ENCODE data around the gene ENOSF1. TPM values are rescaled to one million over a fixed set of nuclear protein-coding genes. Genes with fewer than 3 reads are reported as not detected.
A peak's percentile ranks its signal among the peaks of the same experiment; 100 is the strongest.

The ENOSF1 gene
- total and polyA plus RNA-seq, 2 donors (not counting 1 experiment from before 2014, with no cell fraction given), result 8.2 to 23.3 TPM

DNA sequence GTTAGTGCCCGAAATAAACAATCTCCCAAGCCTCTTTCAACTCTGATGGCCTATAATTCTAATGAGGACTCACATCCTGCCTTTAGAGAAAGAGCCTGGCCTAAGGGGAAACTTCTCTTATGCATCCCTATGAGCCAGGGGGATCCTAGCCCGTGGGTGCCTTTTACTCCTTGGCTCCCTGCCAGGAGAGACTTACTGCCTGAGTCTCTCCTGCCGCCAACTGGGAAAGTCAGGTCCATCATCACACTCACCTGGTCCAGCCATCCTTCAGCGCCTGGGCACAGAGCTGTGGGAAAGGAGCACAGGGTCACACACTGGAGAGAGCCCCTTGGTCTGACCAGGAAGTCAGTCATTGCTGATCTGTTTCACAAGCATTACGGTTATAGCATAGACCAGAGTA, 24.1 kb downstream of the ENOSF1 start:
- Histone ChIP-seq H2AFZ (ENCODE audit: low read length) (no peak overlapping the region), H3K36me3 (ENCODE audit: control insufficient read depth, insufficient read depth, low read length) (peaks cover 10% of the 10 kb centered on the region), H3K4me1 (ENCODE audit: control insufficient read depth, extremely low read depth, insufficient read depth, low read length) (no peaks in the 10 kb centered on the region), H3K4me2 (ENCODE audit: extremely low read depth, insufficient read depth, low read length) (no peak overlapping the region), H3K27ac (ENCODE audit: insufficient read depth, low read length) (no peak overlapping the region), H3K9ac (ENCODE audit: insufficient read depth, low read length) (no peak overlapping the region), H3K9me3 (ENCODE audit: control insufficient read depth, insufficient read depth, low read depth, low read length) (no peaks in the 10 kb centered on the region), H3K4me3 (replicated peaks in 1 of 4; ENCODE audit: control extremely low read depth in 1 of 4, insufficient read depth in 1 of 4, low read depth in 3 of 4, low read length in 4 of 4) (no peak overlapping the region), H4K20me1 (ENCODE audit: control insufficient read depth, extremely low read depth, insufficient read depth, low read length) (no peaks in the 10 kb centered on the region), H3K79me2 (ENCODE audit: control insufficient read depth, insufficient read depth, low read length) (no peaks in the 10 kb centered on the region), H3K27me3 (ENCODE audit: control insufficient read depth, insufficient read depth, low read length) (no peaks in the 10 kb centered on the region)
- DNase-seq (ENCODE audit: low read depth in 2 of 2), result no peak
- TF ChIP-seq, protein P1, sequence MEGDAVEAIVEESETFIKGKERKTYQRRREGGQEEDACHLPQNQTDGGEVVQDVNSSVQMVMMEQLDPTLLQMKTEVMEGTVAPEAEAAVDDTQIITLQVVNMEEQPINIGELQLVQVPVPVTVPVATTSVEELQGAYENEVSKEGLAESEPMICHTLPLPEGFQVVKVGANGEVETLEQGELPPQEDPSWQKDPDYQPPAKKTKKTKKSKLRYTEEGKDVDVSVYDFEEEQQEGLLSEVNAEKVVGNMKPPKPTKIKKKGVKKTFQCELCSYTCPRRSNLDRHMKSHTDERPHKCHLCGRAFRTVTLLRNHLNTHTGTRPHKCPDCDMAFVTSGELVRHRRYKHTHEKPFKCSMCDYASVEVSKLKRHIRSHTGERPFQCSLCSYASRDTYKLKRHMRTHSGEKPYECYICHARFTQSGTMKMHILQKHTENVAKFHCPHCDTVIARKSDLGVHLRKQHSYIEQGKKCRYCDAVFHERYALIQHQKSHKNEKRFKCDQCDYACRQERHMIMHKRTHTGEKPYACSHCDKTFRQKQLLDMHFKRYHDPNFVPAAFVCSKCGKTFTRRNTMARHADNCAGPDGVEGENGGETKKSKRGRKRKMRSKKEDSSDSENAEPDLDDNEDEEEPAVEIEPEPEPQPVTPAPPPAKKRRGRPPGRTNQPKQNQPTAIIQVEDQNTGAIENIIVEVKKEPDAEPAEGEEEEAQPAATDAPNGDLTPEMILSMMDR (conservative IDR thresholded peaks at IDR 0.05 in 1 of 2, IDR thresholded peaks at IDR 0.05 in 1 of 2; ENCODE audit: low read depth in 1 of 2, low read length in 2 of 2), result no peak
- TF ChIP-seq EZH2 (IDR thresholded peaks at IDR 0.05; ENCODE audit: low read length, missing control alignments), result no peak

DNA sequence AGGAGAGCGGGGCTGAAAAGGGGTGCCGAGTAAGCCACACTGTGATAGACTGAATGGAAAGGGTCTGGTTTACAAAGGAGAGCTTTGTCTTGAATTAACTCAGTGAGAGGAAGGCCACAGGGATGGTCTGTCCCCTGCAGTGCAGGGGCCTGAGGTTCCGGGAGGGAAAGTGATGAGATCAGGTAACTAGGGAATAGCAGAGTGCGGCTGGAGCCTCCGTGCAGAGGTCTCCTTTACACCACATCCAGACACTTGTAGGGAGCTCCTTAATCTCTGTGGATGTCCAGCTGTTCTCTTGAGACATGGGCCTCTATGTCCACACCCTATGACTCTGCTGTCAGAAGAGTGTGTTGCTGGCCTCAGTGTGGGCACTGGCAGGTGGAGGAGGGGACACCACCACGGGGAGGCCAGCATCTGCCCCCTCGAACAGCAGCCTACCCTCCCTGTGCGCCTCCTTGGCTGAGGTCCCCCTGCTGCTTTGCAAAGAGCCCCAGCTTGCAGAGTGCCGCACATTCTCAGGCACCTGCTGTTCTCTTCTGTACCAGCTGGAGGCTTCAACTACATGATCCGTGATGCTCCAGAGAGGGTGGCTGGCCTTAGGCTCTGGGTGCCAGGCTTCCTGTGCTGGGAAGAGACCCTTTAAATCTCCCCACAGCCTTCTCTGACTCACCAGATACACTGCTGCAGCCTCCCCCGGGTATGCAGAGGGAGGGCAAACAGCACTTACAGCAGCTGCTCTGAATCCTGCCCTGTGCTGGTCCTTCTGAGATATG, 25.9 kb downstream of the ENOSF1 start:
- Histone ChIP-seq H2AFZ (ENCODE audit: low read length) (no peak overlapping the region), H3K79me2 (ENCODE audit: control insufficient read depth, insufficient read depth, low read length) (no peaks in the 10 kb centered on the region), H3K27me3 (ENCODE audit: control insufficient read depth, insufficient read depth, low read length) (no peaks in the 10 kb centered on the region), H3K27ac (ENCODE audit: insufficient read depth, low read length) (no peak overlapping the region), H3K4me3 (replicated peaks in 1 of 4; ENCODE audit: control extremely low read depth in 1 of 4, insufficient read depth in 1 of 4, low read depth in 3 of 4, low read length in 4 of 4) (no peak overlapping the region), H3K4me1 (ENCODE audit: control insufficient read depth, extremely low read depth, insufficient read depth, low read length) (no peaks in the 10 kb centered on the region), H3K9me3 (ENCODE audit: control insufficient read depth, insufficient read depth, low read depth, low read length) (no peaks in the 10 kb centered on the region), H3K36me3 (ENCODE audit: control insufficient read depth, insufficient read depth, low read length) (peaks cover 7% of the 10 kb centered on the region), H4K20me1 (ENCODE audit: control insufficient read depth, extremely low read depth, insufficient read depth, low read length) (no peaks in the 10 kb centered on the region), H3K4me2 (ENCODE audit: extremely low read depth, insufficient read depth, low read length) (no peak overlapping the region), H3K9ac (ENCODE audit: insufficient read depth, low read length) (no peak overlapping the region)
- DNase-seq (ENCODE audit: low read depth in 2 of 2), result peak in 1 of 2 donors; percentile 5
- TF ChIP-seq EZH2 (IDR thresholded peaks at IDR 0.05; ENCODE audit: low read length, missing control alignments), result no peak

DNA sequence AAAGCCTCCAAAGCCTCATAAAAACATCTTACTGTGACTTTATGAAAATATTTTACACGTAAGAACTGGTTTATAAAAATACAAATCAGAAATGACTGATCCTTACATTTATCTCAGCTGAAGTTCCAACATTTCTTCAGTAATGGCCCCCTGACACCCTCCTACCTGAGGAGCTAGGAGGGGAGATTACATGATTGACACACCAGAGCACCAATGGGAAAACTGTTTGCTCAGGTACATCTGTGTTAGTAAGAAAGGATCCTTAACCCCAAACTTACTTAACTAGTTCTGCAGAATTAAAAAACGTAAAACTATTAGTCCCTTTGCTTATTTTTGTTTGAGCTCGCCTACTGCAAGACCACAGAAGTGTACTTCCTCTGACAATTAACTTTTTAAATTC, 27.0 kb downstream of the ENOSF1 start:
- Histone ChIP-seq H3K4me1 (ENCODE audit: control insufficient read depth, extremely low read depth, insufficient read depth, low read length) (no peaks in the 10 kb centered on the region), H4K20me1 (ENCODE audit: control insufficient read depth, extremely low read depth, insufficient read depth, low read length) (no peaks in the 10 kb centered on the region), H3K36me3 (ENCODE audit: control insufficient read depth, insufficient read depth, low read length) (peaks cover 7% of the 10 kb centered on the region), H3K27ac (ENCODE audit: insufficient read depth, low read length) (no peak overlapping the region), H3K4me3 (replicated peaks in 1 of 4; ENCODE audit: control extremely low read depth in 1 of 4, insufficient read depth in 1 of 4, low read depth in 3 of 4, low read length in 4 of 4) (no peak overlapping the region), H3K79me2 (ENCODE audit: control insufficient read depth, insufficient read depth, low read length) (no peaks in the 10 kb centered on the region), H3K27me3 (ENCODE audit: control insufficient read depth, insufficient read depth, low read length) (no peaks in the 10 kb centered on the region), H3K4me2 (ENCODE audit: extremely low read depth, insufficient read depth, low read length) (no peak overlapping the region), H3K9me3 (ENCODE audit: control insufficient read depth, insufficient read depth, low read depth, low read length) (no peaks in the 10 kb centered on the region), H2AFZ (ENCODE audit: low read length) (no peak overlapping the region), H3K9ac (ENCODE audit: insufficient read depth, low read length) (no peak overlapping the region)
- no peak for DNase-seq (ENCODE audit: low read depth in 2 of 2)
- no peak for TF ChIP-seq EZH2 (IDR thresholded peaks at IDR 0.05; ENCODE audit: low read length, missing control alignments)
- TF ChIP-seq, protein P1 (conservative IDR thresholded peaks at IDR 0.05 in 1 of 2, IDR thresholded peaks at IDR 0.05 in 1 of 2; ENCODE audit: low read depth in 1 of 2, low read length in 2 of 2), result no peak
